Measurements from ENCODE around the gene SEMA3E. TPM values are rescaled to one million over a fixed set of nuclear protein-coding genes. Genes with fewer than 3 reads are reported as not detected.

The SEMA3E gene
- total RNA-seq, 1 experiment from 2014 or later = 2.5 TPM

DNA sequence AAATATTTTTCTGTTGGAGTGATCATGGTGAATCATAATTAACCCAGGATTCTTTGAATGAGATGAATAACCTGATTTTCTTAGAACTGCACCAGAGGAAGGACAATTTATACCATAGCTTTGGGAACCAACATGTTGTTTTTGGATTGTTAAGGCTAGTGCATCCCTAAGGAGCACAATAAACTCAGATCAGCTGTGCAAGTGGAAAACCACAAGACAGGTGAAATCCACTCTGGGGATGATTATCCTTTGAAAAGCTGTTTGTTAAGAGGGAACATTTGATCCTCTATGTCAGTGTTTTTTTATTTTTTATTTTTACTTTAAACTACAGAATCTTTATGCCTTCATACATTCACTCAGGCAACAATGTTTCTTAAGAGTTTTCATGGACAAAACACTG, 254.2 kb downstream of the SEMA3E start:
- CTCF ChIA-PET = no interaction called here
- Mint-ChIP-seq H3K36me3 (no peaks in the 10 kb centered on the region), H3K27me3 (ENCODE audit: low read depth) (no peaks in the 10 kb centered on the region), H3K27ac (no peak overlapping the region), H3K4me3 (no peak overlapping the region), H3K9me3 (peaks cover 4% of the 10 kb centered on the region), H3K4me1 (no peaks in the 10 kb centered on the region)
- no peak for TF ChIP-seq RORB (CRISPR knock-in tag; IDR thresholded peaks at IDR 0.05)
- TF ChIP-seq HMGA2 (CRISPR knock-in tag; IDR thresholded peaks at IDR 0.05) = no peak
- TF ChIP-seq FOXK1 (CRISPR knock-in tag; IDR thresholded peaks at IDR 0.05) = no peak
- no peak for TF ChIP-seq RELA (CRISPR knock-in tag; IDR thresholded peaks at IDR 0.05; ENCODE audit: borderline replicate concordance)
- no peak for TF ChIP-seq NR3C1 (CRISPR knock-in tag; conservative IDR thresholded peaks at IDR 0.05; ENCODE audit: low read depth)
- TF ChIP-seq SP1 (CRISPR knock-in tag; conservative IDR thresholded peaks at IDR 0.05) = no peak
- no peak for TF ChIP-seq ZNF425 (CRISPR knock-in tag; conservative IDR thresholded peaks at IDR 0.05)
- TF ChIP-seq USF1 (CRISPR knock-in tag; IDR thresholded peaks at IDR 0.05) = no peak
- TF ChIP-seq, protein P1, sequence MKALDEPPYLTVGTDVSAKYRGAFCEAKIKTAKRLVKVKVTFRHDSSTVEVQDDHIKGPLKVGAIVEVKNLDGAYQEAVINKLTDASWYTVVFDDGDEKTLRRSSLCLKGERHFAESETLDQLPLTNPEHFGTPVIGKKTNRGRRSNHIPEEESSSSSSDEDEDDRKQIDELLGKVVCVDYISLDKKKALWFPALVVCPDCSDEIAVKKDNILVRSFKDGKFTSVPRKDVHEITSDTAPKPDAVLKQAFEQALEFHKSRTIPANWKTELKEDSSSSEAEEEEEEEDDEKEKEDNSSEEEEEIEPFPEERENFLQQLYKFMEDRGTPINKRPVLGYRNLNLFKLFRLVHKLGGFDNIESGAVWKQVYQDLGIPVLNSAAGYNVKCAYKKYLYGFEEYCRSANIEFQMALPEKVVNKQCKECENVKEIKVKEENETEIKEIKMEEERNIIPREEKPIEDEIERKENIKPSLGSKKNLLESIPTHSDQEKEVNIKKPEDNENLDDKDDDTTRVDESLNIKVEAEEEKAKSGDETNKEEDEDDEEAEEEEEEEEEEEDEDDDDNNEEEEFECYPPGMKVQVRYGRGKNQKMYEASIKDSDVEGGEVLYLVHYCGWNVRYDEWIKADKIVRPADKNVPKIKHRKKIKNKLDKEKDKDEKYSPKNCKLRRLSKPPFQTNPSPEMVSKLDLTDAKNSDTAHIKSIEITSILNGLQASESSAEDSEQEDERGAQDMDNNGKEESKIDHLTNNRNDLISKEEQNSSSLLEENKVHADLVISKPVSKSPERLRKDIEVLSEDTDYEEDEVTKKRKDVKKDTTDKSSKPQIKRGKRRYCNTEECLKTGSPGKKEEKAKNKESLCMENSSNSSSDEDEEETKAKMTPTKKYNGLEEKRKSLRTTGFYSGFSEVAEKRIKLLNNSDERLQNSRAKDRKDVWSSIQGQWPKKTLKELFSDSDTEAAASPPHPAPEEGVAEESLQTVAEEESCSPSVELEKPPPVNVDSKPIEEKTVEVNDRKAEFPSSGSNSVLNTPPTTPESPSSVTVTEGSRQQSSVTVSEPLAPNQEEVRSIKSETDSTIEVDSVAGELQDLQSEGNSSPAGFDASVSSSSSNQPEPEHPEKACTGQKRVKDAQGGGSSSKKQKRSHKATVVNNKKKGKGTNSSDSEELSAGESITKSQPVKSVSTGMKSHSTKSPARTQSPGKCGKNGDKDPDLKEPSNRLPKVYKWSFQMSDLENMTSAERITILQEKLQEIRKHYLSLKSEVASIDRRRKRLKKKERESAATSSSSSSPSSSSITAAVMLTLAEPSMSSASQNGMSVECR (CRISPR knock-in tag; IDR thresholded peaks at IDR 0.05; ENCODE audit: borderline replicate concordance) = no peak
- TF ChIP-seq STAT6 (CRISPR knock-in tag; conservative IDR thresholded peaks at IDR 0.05; ENCODE audit: low read depth) = no peak
- TF ChIP-seq, protein P2, sequence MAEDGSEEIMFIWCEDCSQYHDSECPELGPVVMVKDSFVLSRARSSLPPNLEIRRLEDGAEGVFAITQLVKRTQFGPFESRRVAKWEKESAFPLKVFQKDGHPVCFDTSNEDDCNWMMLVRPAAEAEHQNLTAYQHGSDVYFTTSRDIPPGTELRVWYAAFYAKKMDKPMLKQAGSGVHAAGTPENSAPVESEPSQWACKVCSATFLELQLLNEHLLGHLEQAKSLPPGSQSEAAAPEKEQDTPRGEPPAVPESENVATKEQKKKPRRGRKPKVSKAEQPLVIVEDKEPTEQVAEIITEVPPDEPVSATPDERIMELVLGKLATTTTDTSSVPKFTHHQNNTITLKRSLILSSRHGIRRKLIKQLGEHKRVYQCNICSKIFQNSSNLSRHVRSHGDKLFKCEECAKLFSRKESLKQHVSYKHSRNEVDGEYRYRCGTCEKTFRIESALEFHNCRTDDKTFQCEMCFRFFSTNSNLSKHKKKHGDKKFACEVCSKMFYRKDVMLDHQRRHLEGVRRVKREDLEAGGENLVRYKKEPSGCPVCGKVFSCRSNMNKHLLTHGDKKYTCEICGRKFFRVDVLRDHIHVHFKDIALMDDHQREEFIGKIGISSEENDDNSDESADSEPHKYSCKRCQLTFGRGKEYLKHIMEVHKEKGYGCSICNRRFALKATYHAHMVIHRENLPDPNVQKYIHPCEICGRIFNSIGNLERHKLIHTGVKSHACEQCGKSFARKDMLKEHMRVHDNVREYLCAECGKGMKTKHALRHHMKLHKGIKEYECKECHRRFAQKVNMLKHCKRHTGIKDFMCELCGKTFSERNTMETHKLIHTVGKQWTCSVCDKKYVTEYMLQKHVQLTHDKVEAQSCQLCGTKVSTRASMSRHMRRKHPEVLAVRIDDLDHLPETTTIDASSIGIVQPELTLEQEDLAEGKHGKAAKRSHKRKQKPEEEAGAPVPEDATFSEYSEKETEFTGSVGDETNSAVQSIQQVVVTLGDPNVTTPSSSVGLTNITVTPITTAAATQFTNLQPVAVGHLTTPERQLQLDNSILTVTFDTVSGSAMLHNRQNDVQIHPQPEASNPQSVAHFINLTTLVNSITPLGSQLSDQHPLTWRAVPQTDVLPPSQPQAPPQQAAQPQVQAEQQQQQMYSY (CRISPR knock-in tag; IDR thresholded peaks at IDR 0.05) = no peak
- TF ChIP-seq ZNF263 (CRISPR knock-in tag; IDR thresholded peaks at IDR 0.05; ENCODE audit: low read depth) = no peak
- ATAC-seq = no peak
- DNase-seq (ENCODE audit: low spot score) = no peak
- POLR2A ChIA-PET = interaction anchor here (0.6 kb wide), 1 partner anchor 244 kb away, joined by 3 read pairs; no protein-coding TSS in a partner anchor
